ENCODE measurements around the gene PDE11A. TPM values are rescaled to one million over a fixed set of nuclear protein-coding genes. Genes with fewer than 3 reads are reported as not detected.
"Not testable (repeated sequence)": the region's sequence is repeated elsewhere in the genome, so short reads cannot be mapped to it uniquely, and the experiment has no call there.

PDE11A gene
- total RNA-seq, 1 donor from 2014 or later = 1.2 TPM

DNA sequence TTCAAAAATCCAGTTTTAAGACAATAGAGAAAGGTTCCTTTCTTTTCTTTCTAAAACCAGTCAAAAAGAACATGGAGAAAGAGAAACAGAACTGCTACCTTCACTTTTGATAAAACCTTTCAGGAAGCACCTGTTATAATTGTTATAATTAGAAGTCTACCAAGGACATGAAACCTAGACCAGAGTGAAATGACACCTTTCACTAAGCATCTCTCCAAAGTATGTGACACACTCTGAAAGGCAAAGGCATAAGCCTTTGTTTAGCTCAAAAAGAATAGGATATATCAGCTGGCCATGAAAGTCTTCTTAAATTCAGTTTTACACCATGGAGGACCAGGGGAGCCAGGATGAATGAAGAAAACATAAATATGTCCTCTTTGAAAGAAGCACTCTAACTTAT, 20.9 kb upstream of the PDE11A start:
- no peak for DNase-seq (ENCODE audit: low read depth)
- H3K4me3 ChIP-seq (ENCODE audit: low read depth, low read length) = no peak overlapping the region
- TF ChIP-seq, protein P1, sequence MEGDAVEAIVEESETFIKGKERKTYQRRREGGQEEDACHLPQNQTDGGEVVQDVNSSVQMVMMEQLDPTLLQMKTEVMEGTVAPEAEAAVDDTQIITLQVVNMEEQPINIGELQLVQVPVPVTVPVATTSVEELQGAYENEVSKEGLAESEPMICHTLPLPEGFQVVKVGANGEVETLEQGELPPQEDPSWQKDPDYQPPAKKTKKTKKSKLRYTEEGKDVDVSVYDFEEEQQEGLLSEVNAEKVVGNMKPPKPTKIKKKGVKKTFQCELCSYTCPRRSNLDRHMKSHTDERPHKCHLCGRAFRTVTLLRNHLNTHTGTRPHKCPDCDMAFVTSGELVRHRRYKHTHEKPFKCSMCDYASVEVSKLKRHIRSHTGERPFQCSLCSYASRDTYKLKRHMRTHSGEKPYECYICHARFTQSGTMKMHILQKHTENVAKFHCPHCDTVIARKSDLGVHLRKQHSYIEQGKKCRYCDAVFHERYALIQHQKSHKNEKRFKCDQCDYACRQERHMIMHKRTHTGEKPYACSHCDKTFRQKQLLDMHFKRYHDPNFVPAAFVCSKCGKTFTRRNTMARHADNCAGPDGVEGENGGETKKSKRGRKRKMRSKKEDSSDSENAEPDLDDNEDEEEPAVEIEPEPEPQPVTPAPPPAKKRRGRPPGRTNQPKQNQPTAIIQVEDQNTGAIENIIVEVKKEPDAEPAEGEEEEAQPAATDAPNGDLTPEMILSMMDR (conservative IDR thresholded peaks at IDR 0.05; ENCODE audit: low read depth, low read length) = no peak

DNA sequence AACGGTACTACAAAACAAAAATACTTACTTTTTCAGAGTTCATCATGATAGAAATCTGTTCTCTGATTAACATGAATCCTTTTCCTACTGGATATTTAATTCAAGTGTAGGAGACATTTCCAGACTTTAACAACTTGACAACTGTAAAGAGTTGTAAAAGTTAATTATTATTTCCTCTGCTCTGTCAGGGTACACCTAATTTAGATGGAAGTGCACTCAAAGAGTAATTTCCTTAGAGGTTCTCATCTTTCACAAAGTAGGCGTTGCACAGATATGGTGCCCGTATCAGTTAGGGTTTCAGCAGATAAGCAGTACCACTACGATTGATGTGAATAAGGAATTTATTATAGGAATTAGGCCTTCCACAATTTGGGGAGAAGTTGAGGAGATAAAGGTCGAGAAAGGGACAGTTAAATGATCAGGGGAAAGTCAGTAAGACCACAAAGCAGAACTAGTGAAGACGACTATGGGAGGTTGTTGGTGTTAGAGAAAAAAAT, 16.2 kb upstream of the PDE11A start:
- TF ChIP-seq, protein P1 (conservative IDR thresholded peaks at IDR 0.05; ENCODE audit: low read depth, low read length) = no peak
- no peak for DNase-seq (ENCODE audit: low read depth)
- no peak overlapping the region for H3K4me3 ChIP-seq (ENCODE audit: low read depth, low read length)

DNA sequence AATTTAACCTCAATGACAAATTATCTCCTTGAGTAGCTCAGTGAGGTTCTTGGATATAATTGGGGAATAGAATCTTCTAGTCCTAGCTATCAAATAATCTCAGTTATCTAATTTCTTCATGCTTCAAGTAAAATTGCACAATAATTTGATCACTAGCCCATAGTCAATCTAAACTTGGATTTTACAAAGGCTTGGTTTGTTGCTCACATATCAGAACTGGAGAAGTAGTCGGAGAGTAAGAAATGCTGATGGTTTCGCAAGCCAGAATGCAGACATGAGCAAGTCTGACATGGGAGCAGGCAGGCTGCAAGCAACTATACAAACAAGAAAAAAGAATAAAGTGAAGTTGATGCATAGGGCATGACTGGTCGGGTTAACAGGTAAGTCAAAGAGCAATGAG, 11.7 kb upstream of the PDE11A start:
- TF ChIP-seq, protein P1 (conservative IDR thresholded peaks at IDR 0.05; ENCODE audit: low read depth, low read length) = no peak
- DNase-seq (ENCODE audit: low read depth) = no peak
- H3K4me3 ChIP-seq (ENCODE audit: low read depth, low read length) = no peak overlapping the region

DNA sequence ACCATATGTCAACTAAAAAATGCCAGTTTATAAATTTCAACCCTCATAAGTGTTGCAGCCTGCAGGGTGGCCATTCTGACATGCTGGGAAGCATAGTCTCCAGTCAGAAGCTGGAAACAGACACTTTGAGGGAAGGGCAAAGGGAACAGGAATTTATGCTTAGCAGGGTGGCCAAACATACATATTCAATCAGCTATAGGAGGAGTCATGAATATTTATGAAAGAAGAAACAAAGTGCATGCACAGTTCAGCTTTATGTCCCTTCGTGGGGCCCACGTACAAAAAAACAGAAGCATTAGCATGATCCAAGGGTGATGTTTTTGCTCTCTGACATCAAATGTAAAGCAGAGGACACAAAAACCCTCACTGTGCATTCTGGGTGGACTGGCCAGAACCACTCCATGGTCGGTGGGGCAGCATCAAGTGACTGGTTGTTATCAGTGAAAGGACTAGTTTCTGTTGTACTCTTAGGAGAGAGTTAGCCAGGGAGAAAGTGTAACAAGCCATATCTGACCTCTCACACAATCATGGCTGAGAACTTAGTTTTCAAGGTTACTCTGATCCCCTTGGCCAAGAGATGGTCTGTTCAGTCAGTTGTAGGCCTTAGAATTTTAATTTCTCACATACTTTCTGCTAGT, 9.9 kb upstream of the PDE11A start:
- H3K4me3 ChIP-seq (ENCODE audit: low read depth, low read length) = no peak overlapping the region
- DNase-seq (ENCODE audit: low read depth) = no peak
- TF ChIP-seq, protein P1 (conservative IDR thresholded peaks at IDR 0.05; ENCODE audit: low read depth, low read length) = no peak

DNA sequence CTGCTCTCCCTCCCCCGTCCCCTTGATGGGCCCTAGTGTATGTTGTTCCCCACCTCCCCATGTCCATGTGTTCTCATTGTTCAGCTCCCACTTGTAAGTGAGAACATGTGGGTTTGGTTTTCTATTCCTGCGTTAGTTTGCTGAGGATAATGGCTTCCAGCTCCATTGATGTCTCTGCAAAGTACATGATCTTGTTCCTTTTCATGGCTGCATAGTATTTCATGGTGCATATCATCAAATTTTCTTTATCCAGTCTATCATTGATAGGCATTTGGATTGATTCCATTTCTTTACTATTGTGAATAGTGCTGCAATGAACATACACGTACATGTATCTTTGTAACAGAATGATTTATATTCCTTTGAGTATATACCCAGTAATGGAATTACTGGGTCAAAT, 6.7 kb upstream of the PDE11A start:
- not testable (repeated sequence) for DNase-seq (ENCODE audit: low read depth); H3K4me3 ChIP-seq (ENCODE audit: low read depth, low read length)

DNA sequence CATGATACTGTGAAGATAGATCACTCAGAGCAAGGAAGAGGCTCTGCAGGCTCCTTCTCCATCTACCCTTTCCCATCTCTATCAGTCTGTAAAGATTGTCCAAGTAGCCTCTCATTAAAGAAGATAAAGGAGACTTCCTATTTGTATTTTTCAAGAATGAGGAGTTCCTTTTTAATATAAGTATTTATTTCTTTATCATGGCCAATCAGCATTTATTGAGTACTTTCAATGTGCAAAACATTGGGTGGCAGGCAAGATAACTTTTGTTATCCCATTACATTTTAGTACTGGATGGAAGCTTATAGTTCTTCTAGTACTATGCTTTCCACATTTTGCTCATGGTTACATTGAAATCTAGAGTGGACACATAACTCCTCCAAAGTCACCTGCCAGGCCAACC, 3.6 kb upstream of the PDE11A start:
- DNase-seq (ENCODE audit: low read depth) = no peak
- no peak overlapping the region for H3K4me3 ChIP-seq (ENCODE audit: low read depth, low read length)
- TF ChIP-seq, protein P1 (conservative IDR thresholded peaks at IDR 0.05; ENCODE audit: low read depth, low read length) = no peak

DNA sequence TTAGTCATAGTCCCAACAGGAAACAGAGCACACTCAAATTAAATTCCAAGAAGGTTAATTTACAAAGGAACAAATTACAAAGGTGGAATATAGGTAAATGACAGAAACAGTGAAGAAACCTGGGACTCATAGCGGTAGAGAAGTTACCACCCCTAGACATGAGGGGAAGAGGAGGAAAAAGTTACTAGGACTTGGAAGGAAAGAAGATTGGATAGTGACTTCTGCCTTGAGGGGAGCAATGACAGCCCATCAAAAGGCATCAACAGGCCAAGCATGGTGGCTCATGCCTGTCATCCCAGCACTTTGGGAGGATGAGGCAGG, 2.4 kb upstream of the PDE11A start:
- TF ChIP-seq, protein P1 (conservative IDR thresholded peaks at IDR 0.05; ENCODE audit: low read depth, low read length) = no peak
- no peak for DNase-seq (ENCODE audit: low read depth)
- no peak overlapping the region for H3K4me3 ChIP-seq (ENCODE audit: low read depth, low read length)

Data from epithelial cell of proximal tubule (primary cell).